HG03139 (cell line): Measurements from ENCODE around the gene SRSF9.

Experiments used
- ATAC-seq: cut with Tn5 transposase; IDR thresholded peaks from one replicate; pipeline ENCODE4 v1.9.1; 2021; ENCODE audit not compliant: unreplicated experiment

The SRSF9 gene

GRCh38 chr12:120413901-120414695, 55.5 kb downstream of the SRSF9 start:
- ATAC-seq, result no peak

GRCh38 chr12:120412421-120412820, 57.1 kb downstream of the SRSF9 start:
- ATAC-seq, result no peak
